ENCODE data around the gene INVS. TPM values are rescaled to one million over a fixed set of nuclear protein-coding genes. Genes with fewer than 3 reads are reported as not detected.

The INVS gene
- total and polyA plus RNA-seq, 2 donors (not counting 3 experiments of a cell fraction or from before 2014, with no cell fraction given), result 8.5 to 17.9 TPM

GRCh38 chr9:100056561-100056960 lies 42.5 kb upstream of the INVS start:
- BruUV-seq (replicated peaks), result no TSS peak
- ChIA-PET CTCF (no interaction called here), POLR2A (no interaction called here)
- intact Hi-C loops (cut with micrococcal nuclease), result no loop called here
- no peak overlapping the region for H3K4me2 ChIP-seq (ENCODE audit: insufficient read depth, low read length)
- FAIRE-seq, result no peak
- H3K4me3 ChIP-seq (replicated peaks in 1 of 3; ENCODE audit: insufficient read depth in 1 of 3, low read depth in 1 of 3, low read length in 3 of 3), result no peak overlapping the region
- H3K9me1 ChIP-seq (replicated peaks; ENCODE audit: control insufficient read depth, extremely low read depth, insufficient read depth, low read length), result no peaks in the 10 kb centered on the region
- H3K27ac ChIP-seq (ENCODE audit: insufficient read depth, low read depth, low read length), result no peak overlapping the region
- no peaks in the 10 kb centered on the region for H3K9me3 ChIP-seq (replicated peaks; ENCODE audit: control insufficient read depth, insufficient read depth, low read length)
- H3K79me2 ChIP-seq (ENCODE audit: control insufficient read depth, insufficient read depth, low read length), result no peaks in the 10 kb centered on the region
- no peak for DNase-seq (ENCODE audit: low read depth, low spot score)
- dilution Hi-C loops (cut with MboI; ENCODE audit: extremely low pct_ligation_motif_present, low sequenced_read_pairs), result no loop called here
- no peaks in the 10 kb centered on the region for H3K4me1 ChIP-seq (ENCODE audit: control insufficient read depth, extremely low read depth, insufficient read depth, low read length)
- H4K20me1 ChIP-seq (replicated peaks; ENCODE audit: control insufficient read depth, extremely low read depth, insufficient read depth, low read length), result no peaks in the 10 kb centered on the region
- TF ChIP-seq POLR2A (IDR thresholded peaks at IDR 0.05; ENCODE audit: low read depth, low read length) (no peak), FOS (IDR thresholded peaks at IDR 0.05; ENCODE audit: borderline replicate concordance, insufficient read depth, low read length) (no peak), POLR2AphosphoS5 (IDR thresholded peaks at IDR 0.05; ENCODE audit: insufficient read depth, low read depth, low read length) (no peak), MYC (IDR thresholded peaks at IDR 0.05; ENCODE audit: low read depth, low read length) (no peak), JUN (IDR thresholded peaks at IDR 0.05; ENCODE audit: borderline replicate concordance, insufficient read depth, insufficient read length, low read depth) (no peak), EZH2 (IDR thresholded peaks at IDR 0.05; ENCODE audit: borderline replicate concordance, low read depth, low read length, severe bottlenecking) (no peak), GATA2 (IDR thresholded peaks at IDR 0.05; ENCODE audit: insufficient read depth, insufficient read length, low read depth, low read length) (no peak)
- TF ChIP-seq, protein P1, sequence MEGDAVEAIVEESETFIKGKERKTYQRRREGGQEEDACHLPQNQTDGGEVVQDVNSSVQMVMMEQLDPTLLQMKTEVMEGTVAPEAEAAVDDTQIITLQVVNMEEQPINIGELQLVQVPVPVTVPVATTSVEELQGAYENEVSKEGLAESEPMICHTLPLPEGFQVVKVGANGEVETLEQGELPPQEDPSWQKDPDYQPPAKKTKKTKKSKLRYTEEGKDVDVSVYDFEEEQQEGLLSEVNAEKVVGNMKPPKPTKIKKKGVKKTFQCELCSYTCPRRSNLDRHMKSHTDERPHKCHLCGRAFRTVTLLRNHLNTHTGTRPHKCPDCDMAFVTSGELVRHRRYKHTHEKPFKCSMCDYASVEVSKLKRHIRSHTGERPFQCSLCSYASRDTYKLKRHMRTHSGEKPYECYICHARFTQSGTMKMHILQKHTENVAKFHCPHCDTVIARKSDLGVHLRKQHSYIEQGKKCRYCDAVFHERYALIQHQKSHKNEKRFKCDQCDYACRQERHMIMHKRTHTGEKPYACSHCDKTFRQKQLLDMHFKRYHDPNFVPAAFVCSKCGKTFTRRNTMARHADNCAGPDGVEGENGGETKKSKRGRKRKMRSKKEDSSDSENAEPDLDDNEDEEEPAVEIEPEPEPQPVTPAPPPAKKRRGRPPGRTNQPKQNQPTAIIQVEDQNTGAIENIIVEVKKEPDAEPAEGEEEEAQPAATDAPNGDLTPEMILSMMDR (IDR thresholded peaks at IDR 0.05; ENCODE audit: extremely low read depth in 1 of 2, insufficient read depth in 1 of 2, low read depth in 1 of 2, low read length in 2 of 2), result no peak
- TF ChIP-seq, protein P2, sequence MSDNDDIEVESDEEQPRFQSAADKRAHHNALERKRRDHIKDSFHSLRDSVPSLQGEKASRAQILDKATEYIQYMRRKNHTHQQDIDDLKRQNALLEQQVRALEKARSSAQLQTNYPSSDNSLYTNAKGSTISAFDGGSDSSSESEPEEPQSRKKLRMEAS (IDR thresholded peaks at IDR 0.05; ENCODE audit: insufficient read depth, insufficient read length), result no peak
- no peak overlapping the region for H2AFZ ChIP-seq (ENCODE audit: low read depth, low read length)
- peaks cover 0 to 2% of the 10 kb centered on the region in 2 experiments for H3K36me3 ChIP-seq (ENCODE audit: control insufficient read depth in 2 of 2, extremely low read depth in 1 of 2, insufficient read depth in 2 of 2, low read length in 2 of 2)
- H3K9ac ChIP-seq (replicated peaks; ENCODE audit: extremely low read depth, insufficient read depth, low read length), result no peak overlapping the region
- no peaks in the 10 kb centered on the region for H3K27me3 ChIP-seq (ENCODE audit: control insufficient read depth in 2 of 2, insufficient read depth in 2 of 2, low read length in 2 of 2)
